Measurements from ENCODE around the gene USH2A. TPM values are rescaled to one million over a fixed set of nuclear protein-coding genes. Genes with fewer than 3 reads are reported as not detected.

Gene USH2A
- polyA plus RNA-seq, 1 of the 3 experiments (the other 2 are of a cell fraction), result under 0.01 TPM

- WGBS (ENCODE audit: low lambda C conversion rate), result 90% methylated on average over 1 of the region's 1 CpG
- Histone ChIP-seq H3K36me3 (replicated peaks in 1 of 2; ENCODE audit: control insufficient read depth in 1 of 2, insufficient read depth in 2 of 2, low read length in 1 of 2) (no peaks in the 10 kb centered on the region), H3K4me1 (ENCODE audit: control insufficient read depth in 1 of 2, insufficient read depth in 2 of 2, low read depth in 1 of 2, low read length in 1 of 2) (no peaks in the 10 kb centered on the region; a peak in 1 of 4 replicates), H4K20me1 (ENCODE audit: insufficient read depth) (no peaks in the 10 kb centered on the region), H3K79me2 (ENCODE audit: insufficient read depth) (no peaks in the 10 kb centered on the region), H2AFZ (ENCODE audit: low read depth) (no peak overlapping the region), H3K9me2 (no peaks in the 10 kb centered on the region), H3K4me2 (no peak overlapping the region), H3K27ac (ENCODE audit: low read depth in 2 of 2, low read length in 1 of 2) (no peak overlapping the region), H3K9ac (no peak overlapping the region), H3K4me3 (ENCODE audit: low read depth in 2 of 2, low read length in 1 of 2) (no peak overlapping the region), H3K27me3 (ENCODE audit: insufficient read depth) (no peaks in the 10 kb centered on the region), H3F3A (replicated peaks; ENCODE audit: insufficient read depth) (no peaks in the 10 kb centered on the region), H3K9me3 (no peaks in the 10 kb centered on the region)
- TF ChIP-seq PBX3 (IDR thresholded peaks at IDR 0.05) (no peak), MXI1 (IDR thresholded peaks at IDR 0.05; ENCODE audit: low read depth, low read length) (no peak), SMC3 (IDR thresholded peaks at IDR 0.05; ENCODE audit: low read depth, low read length) (no peak), RXRA (IDR thresholded peaks at IDR 0.05; ENCODE audit: borderline replicate concordance, low read depth) (no peak), GABPA (IDR thresholded peaks at IDR 0.05; ENCODE audit: low read depth) (no peak)
- DNase-seq, result no peak
- CTCF ChIA-PET, result no interaction called here
- POLR2A ChIA-PET, result no interaction called here
These were observed 394.6 kb downstream of the USH2A start for GRCh38 chr1:216028631-216029030.

DNA sequence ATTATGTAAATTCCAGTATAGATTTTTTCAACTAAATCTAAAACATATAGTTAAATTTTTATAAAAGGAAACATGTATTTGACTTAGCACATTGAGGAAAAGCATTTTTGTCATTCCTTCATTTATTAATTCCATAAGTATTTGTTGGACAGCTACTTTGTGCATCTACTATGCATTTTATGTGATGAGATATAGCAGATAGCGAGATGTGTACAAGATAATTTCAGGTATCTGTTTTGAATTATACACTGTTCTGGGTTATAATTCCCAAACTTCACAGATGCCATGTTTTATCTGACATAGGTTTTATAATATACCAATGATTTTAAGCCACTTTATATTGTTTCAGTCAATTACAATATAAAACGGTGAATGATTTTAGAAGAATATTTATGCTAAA lies 398.7 kb downstream of the USH2A start:
- CTCF ChIA-PET, result interaction anchor here (1.8 kb wide), 1 partner anchor 197 kb away, joined by 5 read pairs; no protein-coding TSS in a partner anchor
- TF ChIP-seq FOXJ3 (CRISPR knock-in tag; IDR thresholded peaks at IDR 0.05) (no peak), TCF12 (IDR thresholded peaks at IDR 0.05) (0 out of 2 replicates have a peak, but pooled peaks have one; percentile 18), GATA2 (CRISPR knock-in tag; IDR thresholded peaks at IDR 0.05) (peak; percentile 37; the same call in 1 of the 2 replicates), PBX3 (IDR thresholded peaks at IDR 0.05) (no peak), IRF3 (IDR thresholded peaks at IDR 0.05; ENCODE audit: low read depth, low read length) (no peak), FOXM1 (IDR thresholded peaks at IDR 0.05; ENCODE audit: low read depth) (no peak)
- no peak overlapping the region for H3K4me3 ChIP-seq (ENCODE audit: low read depth in 2 of 2, low read length in 1 of 2)
- H3K27me3 ChIP-seq (ENCODE audit: insufficient read depth), result no peaks in the 10 kb centered on the region
- no peaks in the 10 kb centered on the region for H3K9me2 ChIP-seq
- no peak for DNase-seq
- no peaks in the 10 kb centered on the region for H3K79me2 ChIP-seq (ENCODE audit: insufficient read depth)
- no peaks in the 10 kb centered on the region for H3K36me3 ChIP-seq (replicated peaks in 1 of 2; ENCODE audit: control insufficient read depth in 1 of 2, insufficient read depth in 2 of 2, low read length in 1 of 2)
- no peak overlapping the region for H3K4me2 ChIP-seq
- no peaks in the 10 kb centered on the region for H3F3A ChIP-seq (replicated peaks; ENCODE audit: insufficient read depth)
- POLR2A ChIA-PET, result no interaction called here
- no peaks in the 10 kb centered on the region for H4K20me1 ChIP-seq (ENCODE audit: insufficient read depth)
- H3K9ac ChIP-seq, result no peak overlapping the region
- H3K4me1 ChIP-seq (ENCODE audit: control insufficient read depth in 1 of 2, insufficient read depth in 2 of 2, low read depth in 1 of 2, low read length in 1 of 2), result no peaks in the 10 kb centered on the region; a peak in 1 of 4 replicates
- no peak overlapping the region for H3K27ac ChIP-seq (ENCODE audit: low read depth in 2 of 2, low read length in 1 of 2)
- no peak overlapping the region for H2AFZ ChIP-seq (ENCODE audit: low read depth)
- H3K9me3 ChIP-seq, result no peaks in the 10 kb centered on the region
- WGBS (ENCODE audit: low lambda C conversion rate), result 73% methylated on average over 2 of the region's 2 CpGs
